ENCODE measurements around the gene KCNK17.

KCNK17 gene

DNA sequence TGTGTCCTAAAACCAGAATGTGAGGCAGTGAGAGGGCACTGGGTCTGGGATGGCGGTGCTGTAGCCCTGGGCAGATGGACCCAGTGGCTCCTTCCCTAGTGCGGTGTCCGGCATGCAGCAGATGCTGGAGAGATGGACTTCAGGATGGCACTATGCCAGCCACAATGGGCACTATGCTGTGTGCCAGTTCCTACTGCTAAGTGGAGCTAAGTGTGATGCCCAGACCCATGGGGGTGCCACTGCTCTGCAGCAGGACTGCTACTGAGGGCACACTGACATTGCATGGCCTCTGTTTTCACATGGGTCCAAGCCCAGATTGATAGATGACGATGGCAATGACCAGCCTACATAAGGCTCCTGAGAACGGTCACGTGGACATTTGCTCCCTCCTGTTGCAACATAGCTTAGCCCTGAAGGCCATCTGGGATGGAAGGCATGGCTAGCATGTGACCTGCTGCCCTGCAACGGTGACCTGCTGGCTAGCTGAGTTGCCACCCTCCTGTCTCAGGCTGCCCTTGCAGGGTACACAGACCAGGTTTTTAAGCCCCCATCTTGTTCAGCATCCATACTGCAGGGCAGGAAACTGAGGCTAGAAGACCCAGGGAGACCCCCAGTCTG lies 39.6 kb upstream of the KCNK17 start:
- no peak for DNase-seq (ENCODE audit: low read depth)
- no peak overlapping the region for H3K4me3 ChIP-seq (ENCODE audit: low read length)
- TF ChIP-seq, protein P1, sequence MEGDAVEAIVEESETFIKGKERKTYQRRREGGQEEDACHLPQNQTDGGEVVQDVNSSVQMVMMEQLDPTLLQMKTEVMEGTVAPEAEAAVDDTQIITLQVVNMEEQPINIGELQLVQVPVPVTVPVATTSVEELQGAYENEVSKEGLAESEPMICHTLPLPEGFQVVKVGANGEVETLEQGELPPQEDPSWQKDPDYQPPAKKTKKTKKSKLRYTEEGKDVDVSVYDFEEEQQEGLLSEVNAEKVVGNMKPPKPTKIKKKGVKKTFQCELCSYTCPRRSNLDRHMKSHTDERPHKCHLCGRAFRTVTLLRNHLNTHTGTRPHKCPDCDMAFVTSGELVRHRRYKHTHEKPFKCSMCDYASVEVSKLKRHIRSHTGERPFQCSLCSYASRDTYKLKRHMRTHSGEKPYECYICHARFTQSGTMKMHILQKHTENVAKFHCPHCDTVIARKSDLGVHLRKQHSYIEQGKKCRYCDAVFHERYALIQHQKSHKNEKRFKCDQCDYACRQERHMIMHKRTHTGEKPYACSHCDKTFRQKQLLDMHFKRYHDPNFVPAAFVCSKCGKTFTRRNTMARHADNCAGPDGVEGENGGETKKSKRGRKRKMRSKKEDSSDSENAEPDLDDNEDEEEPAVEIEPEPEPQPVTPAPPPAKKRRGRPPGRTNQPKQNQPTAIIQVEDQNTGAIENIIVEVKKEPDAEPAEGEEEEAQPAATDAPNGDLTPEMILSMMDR (conservative IDR thresholded peaks at IDR 0.05; ENCODE audit: low read depth, low read length) = no peak

DNA sequence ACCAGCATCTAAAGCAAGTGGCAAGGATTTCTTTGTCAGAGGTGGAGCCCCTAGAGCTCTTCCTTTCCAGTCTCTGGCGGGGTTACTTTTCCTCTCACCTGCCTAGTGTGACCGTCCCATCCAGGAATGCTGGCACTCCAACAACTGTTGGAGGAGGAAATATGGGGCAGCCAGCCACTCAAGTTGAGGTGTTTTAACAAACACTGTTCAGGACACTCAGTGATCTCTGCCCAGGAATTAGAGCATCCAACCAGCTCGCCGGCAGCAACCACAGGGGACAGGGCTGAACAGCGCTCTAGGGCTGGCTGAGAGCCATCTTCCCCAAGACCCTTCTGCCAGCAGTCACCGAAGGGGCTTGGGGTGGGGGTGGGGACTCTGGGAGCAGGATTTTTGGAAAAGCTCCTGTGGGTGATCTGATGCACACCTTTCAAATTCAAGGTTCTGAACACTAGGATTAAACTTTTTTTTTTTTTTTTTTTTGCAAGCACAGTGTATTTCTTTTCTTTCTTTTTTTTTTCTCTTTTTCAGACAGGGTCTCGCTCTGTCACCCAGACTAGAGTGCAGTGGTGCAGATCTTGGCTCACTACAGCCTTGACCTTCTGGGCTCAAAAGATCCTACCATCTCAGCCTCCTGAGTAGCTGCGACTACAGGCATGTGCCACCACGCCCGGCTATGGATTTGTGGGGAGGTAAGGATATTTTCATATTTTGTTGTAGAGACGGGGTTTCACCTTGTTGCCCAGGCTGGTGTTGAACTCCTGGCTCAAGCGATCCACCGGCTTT lies 36.7 kb upstream of the KCNK17 start:
- no peak overlapping the region for H3K4me3 ChIP-seq (ENCODE audit: low read length)
- TF ChIP-seq, protein P1 (conservative IDR thresholded peaks at IDR 0.05; ENCODE audit: low read depth, low read length) = no peak
- no peak for DNase-seq (ENCODE audit: low read depth)

DNA sequence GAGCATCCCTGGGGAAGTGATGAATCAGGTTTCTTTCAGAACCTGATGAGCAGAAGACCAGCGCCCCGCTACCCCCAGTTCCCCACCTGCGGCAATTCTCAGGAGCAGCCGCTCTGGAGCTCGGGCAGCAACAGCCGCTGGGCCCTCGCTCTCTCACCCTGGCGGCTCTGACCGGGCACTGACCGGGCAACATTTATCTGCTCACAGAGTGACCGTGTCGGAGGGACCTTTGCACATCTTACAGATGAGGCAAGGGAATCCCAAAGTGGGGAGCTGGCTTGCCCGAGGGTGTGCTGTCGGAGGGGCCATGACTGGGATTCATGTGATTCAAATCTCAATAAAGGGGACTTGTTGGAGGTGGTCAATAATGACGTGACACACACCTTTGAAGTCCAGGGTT lies 34.5 kb upstream of the KCNK17 start:
- no peak for DNase-seq (ENCODE audit: low read depth)
- TF ChIP-seq, protein P1 (conservative IDR thresholded peaks at IDR 0.05; ENCODE audit: low read depth, low read length) = no peak

DNA sequence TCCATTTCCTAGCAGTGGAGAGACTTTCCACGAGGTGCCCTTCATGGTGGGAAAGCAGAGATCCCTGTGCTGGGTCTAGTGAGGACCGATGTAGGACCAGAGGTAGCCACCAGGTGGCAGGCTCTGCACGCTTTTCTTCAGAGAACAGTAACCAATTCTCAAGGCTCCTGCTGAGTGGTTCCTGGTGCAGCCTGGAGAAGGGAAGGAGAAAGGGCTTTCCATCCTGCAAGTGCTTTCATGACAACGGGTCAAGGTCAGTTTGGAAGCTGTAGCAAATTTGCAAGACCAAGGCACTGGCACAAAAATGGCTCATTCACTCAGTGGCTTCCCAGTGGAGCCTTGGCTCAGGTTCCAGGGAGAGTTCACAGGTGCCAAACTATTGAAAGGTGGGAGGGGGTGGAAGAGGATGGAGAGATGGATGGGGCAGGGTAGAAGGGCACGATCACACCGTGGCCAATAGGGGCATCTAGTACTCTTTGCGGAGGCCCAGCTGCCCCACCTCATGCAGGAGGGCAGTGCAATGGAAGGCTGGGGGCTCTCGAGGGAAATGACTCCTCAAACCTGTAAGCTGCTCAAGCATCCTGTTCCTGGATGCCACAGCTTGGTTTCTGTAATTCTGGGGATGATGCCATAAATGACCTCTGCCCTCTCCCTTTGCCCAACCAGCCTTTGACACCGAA lies 33.8 kb upstream of the KCNK17 start:
- TF ChIP-seq, protein P1 (conservative IDR thresholded peaks at IDR 0.05; ENCODE audit: low read depth, low read length) = peak; percentile 96
- no peak overlapping the region for H3K4me3 ChIP-seq (ENCODE audit: low read length)
- no peak for DNase-seq (ENCODE audit: low read depth)

More for the DNA sequence above, 34.5 kb upstream of the KCNK17 start:
- no peak overlapping the region for H3K4me3 ChIP-seq (ENCODE audit: low read length)

DNA sequence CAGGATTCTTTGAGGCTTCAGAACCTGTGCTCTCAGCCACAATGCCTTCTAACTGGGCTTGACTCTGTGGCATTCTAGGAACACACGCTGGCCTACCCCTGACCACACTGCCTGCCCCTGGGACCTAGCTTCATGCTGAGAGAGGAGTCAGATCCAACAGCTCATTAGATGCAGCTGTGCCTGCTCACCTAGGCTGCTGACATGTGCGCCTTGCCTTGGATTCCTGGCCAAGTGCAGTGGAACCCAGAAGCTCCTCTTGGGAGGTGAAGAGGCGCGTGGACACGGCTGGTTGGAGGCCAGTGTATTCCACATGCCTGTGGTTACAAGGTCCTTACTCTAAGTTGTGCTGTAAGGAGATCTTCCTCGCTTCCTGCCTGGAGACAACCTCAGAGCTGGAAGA lies 33.0 kb upstream of the KCNK17 start:
- no peak overlapping the region for H3K4me3 ChIP-seq (ENCODE audit: low read length)
- no peak for DNase-seq (ENCODE audit: low read depth)
- TF ChIP-seq, protein P1 (conservative IDR thresholded peaks at IDR 0.05; ENCODE audit: low read depth, low read length) = no peak

DNA sequence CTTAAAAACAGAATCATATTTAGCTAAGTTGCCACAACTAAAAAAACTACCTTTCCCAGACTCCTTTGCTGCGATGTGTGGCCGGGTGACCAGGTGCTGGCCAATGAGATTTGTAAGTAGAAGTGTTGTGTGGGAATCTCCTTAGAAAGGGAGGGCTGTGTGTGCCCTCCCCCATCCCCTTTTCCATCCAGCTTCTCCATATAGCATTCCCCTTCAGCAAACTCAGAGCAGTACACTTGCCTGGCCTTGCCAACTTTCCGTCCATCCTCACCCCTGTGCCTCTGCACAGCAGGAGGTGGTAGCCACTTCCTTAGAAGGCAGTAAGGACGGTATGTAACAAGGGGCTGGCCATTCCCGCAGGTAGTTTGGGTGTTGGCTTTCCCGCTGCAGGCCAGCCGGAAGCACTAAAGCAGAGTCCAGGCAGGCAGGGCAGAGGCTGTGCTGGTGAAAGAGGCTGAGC lies 30.6 kb upstream of the KCNK17 start:
- no peak for DNase-seq (ENCODE audit: low read depth)
- TF ChIP-seq, protein P1 (conservative IDR thresholded peaks at IDR 0.05; ENCODE audit: low read depth, low read length) = no peak
- H3K4me3 ChIP-seq (ENCODE audit: low read length) = no peak overlapping the region
